GM19463 (cell line): ENCODE results near the gene TRPM2.

Source experiments
- ATAC-seq: cut with Tn5 transposase; IDR thresholded peaks from one replicate; pipeline ENCODE4 v1.9.1; 2021; ENCODE audit warnings: mild to moderate bottlenecking, moderate library complexity; ENCODE audit not compliant: unreplicated experiment

The TRPM2 gene

DNA sequence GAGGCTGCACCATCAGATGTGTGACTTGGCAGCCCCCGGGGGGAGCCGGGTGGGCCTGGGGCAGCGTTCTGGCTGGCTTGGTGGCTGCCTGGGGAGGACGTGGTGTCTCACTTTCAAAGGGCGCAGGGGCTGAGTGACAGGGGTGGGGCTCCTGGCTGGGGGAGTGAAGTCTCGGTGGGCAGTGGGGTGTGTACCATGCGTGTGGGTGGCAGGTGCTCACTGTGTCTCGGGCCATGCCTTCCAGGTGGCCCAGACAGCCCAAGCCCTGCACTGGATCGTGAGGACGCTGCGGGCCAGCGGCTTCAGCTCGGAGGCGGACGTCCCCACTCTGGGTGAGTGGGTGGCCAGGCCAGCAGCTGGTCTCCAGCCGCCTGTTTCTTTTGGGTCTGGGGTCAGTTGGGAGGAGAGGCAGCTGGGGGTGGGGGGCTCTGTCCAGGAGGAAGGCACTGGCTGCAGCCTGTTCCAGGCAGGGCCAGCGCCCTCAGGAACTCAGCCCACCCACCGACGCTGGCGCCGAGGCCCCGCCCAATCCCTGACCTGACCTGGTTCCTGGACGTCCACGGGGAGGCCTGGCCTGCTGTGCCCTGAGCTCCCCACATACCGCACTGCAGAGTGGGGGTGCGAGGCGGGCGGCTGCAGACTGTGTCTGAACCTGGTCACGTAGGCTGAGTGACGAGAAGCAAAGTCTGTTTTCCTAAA is 71.3 kb downstream of the TRPM2 start:
- no peak for ATAC-seq

- no peak for ATAC-seq
Measured at GRCh38 chr21:44425307-44425894, 72.0 kb downstream of the TRPM2 start.

- no peak for ATAC-seq
Measured at GRCh38 chr21:44425895-44426662, 72.7 kb downstream of the TRPM2 start.

- ATAC-seq = no peak
Measured at GRCh38 chr21:44426663-44427191, 73.3 kb downstream of the TRPM2 start.

DNA sequence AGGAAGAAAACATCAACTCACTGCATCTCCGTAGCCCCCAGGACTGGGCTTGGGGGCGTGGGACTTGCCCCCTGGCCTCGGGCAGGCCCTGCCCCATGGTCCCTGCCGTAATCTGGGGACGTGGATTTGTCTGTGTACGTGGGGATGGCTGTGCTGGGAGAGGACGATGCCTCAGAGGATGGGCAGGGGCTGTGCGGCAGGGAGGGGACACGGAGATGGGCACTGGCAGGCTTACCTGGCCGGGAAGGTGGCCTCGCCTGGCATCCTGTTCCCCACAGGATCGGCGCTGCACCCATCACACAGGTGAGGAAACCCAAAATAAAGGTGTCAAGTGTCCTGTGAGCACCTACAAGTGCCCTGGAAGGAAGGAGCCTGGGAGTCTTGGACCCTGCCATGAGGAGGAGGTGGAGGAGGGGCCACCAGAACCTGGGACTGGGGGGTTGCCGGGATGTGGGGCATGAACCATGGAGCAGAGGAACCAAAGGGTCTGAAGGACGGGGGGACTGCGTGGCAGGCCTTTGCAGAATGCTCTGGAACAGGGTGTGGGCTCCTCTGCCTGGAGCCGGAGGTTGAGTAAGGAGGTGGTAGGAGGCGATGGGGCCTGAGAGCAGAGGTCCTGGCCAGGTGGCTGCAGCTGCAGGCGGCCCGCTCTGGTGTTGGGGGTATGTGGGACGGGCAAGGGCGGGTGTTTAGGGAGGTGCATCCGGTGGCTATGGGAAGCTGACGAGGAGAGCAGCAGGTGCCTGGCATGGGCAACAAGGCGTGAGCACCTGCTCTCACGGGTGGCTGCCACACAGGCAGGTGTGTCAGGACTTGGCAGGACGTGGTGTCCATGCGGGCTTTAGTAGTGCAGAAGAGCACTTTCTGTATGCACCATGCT is 74.1 kb downstream of the TRPM2 start:
- no peak for ATAC-seq

- no peak for ATAC-seq
Measured at GRCh38 chr21:44428281-44428960, 75.0 kb downstream of the TRPM2 start.

GRCh38 chr21:44429894-44430293 is 76.5 kb downstream of the TRPM2 start:
- ATAC-seq = no peak

DNA sequence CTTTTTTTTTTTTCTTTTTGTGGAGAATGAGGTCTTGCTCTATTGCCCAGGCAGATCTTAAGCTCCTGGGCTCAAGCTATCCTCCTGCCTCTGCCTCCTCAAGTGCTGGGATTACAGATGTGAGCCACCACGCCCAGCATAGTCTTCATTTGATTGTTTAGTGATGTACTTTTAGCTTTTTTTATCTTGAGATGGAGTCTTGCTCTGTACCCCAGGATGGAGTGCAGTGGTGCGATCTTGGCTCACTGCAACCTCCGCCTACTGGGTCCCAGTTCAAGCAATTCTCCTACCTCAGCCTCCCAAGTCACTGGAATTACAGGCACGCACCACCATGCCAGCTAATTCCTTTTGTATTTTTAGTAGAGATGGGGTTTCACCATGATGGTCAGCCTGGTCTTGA is 77.9 kb downstream of the TRPM2 start:
- ATAC-seq = no peak

GRCh38 chr21:44432841-44433790 is 79.7 kb downstream of the TRPM2 start:
- no peak for ATAC-seq

GRCh38 chr21:44433791-44434567 is 80.6 kb downstream of the TRPM2 start:
- ATAC-seq = no peak

GRCh38 chr21:44434568-44434925 is 81.1 kb downstream of the TRPM2 start:
- ATAC-seq = no peak

DNA sequence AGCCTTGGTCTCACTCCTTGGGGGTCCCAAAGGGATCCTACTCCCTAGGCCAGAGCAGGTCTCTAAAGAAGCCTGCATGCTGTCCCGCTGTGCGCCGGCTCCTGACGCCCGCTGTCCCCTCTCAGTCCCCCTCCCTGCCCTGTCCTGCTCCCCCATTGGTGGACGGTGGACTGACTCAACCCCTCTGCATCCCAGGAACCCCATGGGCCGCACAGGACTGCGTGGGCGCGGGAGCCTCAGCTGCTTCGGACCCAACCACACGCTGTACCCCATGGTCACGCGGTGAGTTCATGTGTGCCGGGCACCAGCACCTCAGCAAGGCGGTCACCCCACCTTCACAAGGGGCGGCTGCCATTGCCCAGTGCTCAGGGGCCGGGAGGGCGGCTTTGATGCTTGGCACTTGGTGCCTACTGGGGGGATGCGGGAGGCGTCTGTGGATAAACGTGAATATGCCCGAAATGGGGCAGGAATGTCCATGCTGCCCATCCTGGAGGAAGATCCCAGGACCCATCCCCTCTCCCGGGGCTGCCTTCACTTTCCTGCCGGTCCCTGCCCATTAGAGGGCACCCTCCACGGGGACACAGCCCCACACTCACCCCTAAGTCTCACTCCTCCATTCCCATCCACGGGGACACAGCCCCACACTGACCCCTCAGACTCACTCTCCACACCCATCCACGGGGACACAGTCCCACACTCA is 81.7 kb downstream of the TRPM2 start:
- ATAC-seq = no peak

DNA sequence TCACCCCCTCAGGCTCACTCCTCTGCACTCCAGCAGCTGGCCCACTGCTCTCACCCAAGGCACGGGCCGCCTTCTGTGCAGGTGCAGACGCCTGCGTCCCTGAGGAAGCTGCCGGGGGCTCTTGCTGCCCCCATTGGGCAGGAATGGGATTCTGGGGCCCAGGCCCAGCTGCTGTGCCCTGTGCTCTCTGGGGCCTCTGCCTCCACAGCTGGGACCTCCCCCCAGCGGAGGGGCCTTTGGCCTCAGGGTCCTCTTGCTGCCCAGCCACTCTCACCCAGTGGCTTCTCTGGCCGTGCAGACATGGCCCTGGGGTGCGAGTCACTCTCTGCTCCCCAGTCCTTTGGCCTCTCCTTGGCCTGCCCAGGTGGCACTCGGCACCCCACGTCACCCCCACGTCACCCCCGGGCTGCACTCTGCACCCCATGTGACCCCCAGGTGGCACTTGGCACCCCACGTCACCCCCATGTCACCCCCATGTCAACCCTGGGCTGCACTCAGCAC is 82.7 kb downstream of the TRPM2 start:
- ATAC-seq = no peak

GRCh38 chr21:44436958-44437357 is 83.5 kb downstream of the TRPM2 start:
- no peak for ATAC-seq

GRCh38 chr21:44437371-44437695 is 83.9 kb downstream of the TRPM2 start:
- ATAC-seq = no peak

- no peak for ATAC-seq
Measured at GRCh38 chr21:44437696-44438431, 84.4 kb downstream of the TRPM2 start.

- no peak for ATAC-seq
Measured at GRCh38 chr21:44438531-44439210, 85.2 kb downstream of the TRPM2 start.
